HG03520 (cell line): Measurements from ENCODE around the gene FAR2.
"Not testable (repeated sequence)": the region's sequence is repeated elsewhere in the genome, so short reads cannot be mapped to it uniquely, and the experiment has no call there.

Experiments
- ATAC-seq: cut with Tn5 transposase; IDR thresholded peaks from one replicate; pipeline ENCODE4 v1.9.1; 2021; ENCODE audit warnings: mild to moderate bottlenecking, moderate library complexity; ENCODE audit not compliant: unreplicated experiment

Gene FAR2

GRCh38 chr12:29148911-29149690 is at the start of gene FAR2:
Gene FAR2 (plus strand): TSS chr12:29149278. CDS start chr12:29270450, 121,172 bp downstream.
- ATAC-seq, result peak; percentile 35

- no peak for ATAC-seq
These were observed 46.3 kb upstream of the FAR2 start for GRCh38 chr12:29102741-29103140.

DNA sequence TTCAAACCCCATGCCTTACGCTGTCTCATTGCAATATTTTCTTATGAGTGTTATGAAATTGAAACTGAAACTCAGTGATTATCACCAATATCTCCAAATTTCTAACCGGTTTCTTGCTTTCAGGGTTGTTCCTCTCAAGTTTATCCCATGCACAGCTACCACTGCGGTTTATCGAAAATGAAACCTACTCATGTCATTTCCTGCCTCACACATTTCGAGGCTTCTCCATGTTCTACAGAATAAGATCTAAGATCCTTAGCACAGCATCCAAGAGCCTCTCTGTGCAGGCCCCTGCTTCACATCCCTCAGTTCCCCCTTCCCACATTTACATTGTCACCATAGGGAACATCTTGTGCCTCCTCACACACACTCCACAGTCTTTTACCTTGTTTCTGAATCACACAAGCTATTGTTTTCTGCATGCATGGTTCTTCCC is 45.5 kb upstream of the FAR2 start:
- ATAC-seq, result peak; percentile 98

DNA sequence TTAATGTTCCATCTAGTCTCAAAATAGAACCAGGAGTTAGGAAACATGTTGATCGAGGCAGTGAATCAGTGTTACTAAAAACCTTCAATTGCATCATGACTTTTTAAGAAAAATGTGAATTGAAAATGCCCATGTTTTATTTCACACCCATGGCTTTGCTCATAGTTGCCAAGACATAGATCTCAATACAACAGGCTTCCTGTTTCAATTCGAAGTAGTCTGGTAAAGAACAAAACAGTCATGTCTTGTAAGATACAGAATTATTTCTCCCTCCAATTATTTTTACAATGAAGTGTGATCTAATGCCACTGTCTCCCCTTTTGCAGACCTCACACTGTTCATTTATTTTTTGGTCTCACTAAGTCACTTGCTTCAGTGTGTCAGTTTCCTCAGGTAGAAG is 44.6 kb upstream of the FAR2 start:
- no peak for ATAC-seq

- ATAC-seq, result peak; percentile 68
These were observed 38.3 kb upstream of the FAR2 start for GRCh38 chr12:29110506-29111442.

DNA sequence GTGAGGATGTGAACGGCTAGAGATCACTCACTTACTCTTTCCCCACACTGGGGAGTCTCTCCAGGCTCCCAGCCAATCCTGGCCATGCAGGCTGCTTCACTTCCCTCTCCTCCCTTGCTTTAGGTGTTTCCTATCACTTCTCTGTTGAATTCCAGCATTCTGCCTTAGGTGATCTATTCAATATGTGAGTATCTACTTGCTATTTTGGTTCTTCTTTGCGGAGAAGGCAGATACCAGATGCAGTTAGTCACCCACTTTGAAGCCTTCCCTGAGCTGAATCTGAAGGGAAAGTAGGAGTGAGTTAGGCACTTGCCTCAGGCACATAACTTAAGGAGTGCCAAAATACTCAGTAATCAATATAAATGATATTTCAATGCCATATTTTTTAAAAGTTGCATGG is 36.0 kb upstream of the FAR2 start:
- no peak for ATAC-seq

GRCh38 chr12:29116414-29116813 is 32.7 kb upstream of the FAR2 start:
- ATAC-seq, result no peak

GRCh38 chr12:29131539-29131938 is 17.5 kb upstream of the FAR2 start:
- ATAC-seq, result no peak

- no peak for ATAC-seq
These were observed 16.8 kb upstream of the FAR2 start for GRCh38 chr12:29132316-29132715.

- no peak for ATAC-seq
These were observed 15.9 kb upstream of the FAR2 start for GRCh38 chr12:29133181-29133580.

- ATAC-seq, result no peak
These were observed 15.4 kb upstream of the FAR2 start for GRCh38 chr12:29133680-29134079.

- not testable (repeated sequence) for ATAC-seq
These were observed 10.8 kb upstream of the FAR2 start for GRCh38 chr12:29138256-29138655.

DNA sequence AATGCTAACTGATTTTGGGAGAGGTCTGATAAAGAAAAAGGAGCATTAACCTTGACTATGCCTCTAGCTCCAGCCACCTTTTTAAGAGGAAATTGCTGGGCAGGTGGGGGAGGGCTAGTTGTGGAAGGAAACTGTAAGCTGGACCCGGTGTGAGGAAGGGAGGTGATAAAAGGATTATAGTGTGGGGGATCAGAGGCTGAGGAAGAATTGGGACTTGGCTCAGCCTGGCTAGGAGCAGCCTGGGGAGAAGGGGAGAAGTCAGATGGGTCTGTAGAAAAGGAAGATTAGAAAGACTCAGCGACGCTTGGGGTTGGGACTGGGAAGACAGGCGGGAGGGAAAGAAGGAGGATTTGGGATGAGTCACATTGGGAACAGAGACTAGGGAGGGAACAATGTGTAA is 10.2 kb upstream of the FAR2 start:
- not testable (repeated sequence) for ATAC-seq

- no peak for ATAC-seq
These were observed 3.5 kb upstream of the FAR2 start for GRCh38 chr12:29145372-29146170.

DNA sequence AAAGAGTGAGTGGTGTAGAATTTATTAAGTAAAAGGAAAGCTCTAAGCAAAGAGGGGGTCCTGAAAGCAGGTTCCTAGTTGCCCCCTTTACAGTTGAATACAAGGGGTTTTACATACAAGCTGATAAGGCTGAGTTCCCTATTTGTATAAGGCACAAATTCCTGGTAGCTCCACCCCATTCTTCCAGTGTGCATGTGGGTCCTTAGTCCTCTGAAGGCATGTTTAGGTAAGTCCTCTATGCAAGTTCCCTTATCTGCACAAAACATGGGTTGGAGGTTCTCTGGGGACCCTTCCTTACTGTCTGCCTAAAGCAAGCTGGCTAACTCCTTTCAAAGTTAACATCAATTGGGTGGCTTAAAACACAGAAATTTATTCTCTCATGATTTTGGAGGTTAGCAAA is 2.9 kb upstream of the FAR2 start:
- ATAC-seq, result no peak

DNA sequence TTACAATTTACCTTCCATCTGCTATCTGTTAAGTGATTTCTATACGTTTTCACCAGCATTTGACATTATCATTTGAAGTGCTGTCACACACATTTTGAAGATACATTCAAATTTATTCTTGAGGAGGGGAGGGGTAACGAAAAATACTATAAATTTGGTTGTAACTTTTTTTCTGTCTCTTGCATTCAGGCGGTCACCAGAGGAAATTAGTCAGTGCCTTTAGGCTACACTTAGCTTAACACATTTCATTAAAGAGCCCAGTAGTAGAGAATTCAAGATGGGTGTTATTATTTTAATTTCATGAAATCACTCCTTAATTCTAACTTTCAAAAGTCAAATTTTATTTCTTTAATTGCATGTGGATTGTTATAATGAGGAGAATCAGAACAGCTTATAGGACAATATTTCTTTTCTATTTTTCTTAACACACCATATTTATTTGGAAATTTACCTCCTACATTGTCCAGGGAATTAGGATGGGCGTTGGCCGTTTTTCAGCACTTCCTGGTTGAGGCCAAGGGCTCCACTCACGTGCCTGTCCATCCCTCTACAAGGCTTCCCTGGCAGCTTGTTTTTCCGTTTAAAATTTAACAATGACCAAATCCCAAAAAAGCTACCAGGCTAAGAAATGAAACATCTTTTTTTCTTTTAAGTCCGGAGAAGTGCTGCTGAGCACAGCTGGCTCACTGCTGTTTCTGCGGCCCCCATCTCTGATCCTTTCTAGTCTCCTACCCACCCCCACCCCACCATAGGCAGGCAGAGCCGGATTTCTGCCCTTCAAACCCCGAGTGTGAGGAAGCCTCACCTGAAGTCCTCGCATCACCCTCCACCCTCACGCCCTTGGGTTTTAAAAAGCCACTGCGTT is 1.1 kb upstream of the FAR2 start:
- no peak for ATAC-seq

DNA sequence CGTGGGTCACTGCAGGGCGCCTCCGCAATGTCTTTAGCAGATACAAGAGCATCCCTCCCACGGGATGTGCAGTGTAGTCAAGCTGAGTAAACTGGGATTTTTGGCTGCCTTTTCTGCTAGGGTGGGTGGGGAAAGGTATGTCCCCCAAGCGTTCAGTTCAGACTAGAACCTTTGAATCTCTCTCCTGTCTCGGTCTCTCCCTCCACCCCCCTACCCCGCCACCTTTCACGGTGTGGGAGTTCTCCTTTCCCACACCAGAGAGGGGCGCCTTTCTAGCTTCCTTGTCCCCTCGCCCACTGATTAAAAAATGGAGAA is 525 bp upstream of the FAR2 start:
- no peak for ATAC-seq

DNA sequence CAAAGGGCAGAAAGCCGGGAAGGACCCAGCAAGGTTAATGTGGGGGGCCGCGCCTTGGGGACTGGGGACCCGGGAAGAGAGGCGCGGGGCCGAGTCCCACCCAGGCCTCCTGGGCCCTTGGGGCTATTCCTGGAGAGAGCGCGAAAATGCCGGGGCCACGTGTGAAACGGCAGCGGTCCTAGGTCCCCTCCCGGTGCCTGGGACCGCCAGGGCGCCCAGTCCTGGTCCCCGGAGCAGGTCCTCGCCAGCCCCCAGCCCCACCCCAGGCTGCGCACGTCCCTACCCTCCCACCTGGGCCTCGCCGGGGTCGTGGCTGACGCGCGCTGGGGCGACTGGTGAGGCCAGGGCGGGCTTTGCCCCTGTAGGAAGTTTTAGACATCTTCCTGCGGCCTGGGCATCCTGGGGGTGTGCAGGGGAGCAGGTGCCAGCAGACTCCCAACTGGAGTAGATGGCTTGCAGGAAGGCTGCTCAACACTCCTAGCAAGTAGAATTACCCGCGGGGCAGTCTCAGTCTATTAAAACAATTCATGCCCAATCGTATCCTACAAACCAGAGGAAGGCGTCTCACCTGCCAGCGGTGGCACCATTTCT is 708 bp downstream of the FAR2 start:
- no peak for ATAC-seq

GRCh38 chr12:29150462-29150861 is 1.4 kb downstream of the FAR2 start:
- no peak for ATAC-seq
